ENCODE results near the gene DDR1.
"Not testable (repeated sequence)": the region's sequence is repeated elsewhere in the genome, so short reads cannot be mapped to it uniquely, and the experiment has no call there.

Gene DDR1

DNA sequence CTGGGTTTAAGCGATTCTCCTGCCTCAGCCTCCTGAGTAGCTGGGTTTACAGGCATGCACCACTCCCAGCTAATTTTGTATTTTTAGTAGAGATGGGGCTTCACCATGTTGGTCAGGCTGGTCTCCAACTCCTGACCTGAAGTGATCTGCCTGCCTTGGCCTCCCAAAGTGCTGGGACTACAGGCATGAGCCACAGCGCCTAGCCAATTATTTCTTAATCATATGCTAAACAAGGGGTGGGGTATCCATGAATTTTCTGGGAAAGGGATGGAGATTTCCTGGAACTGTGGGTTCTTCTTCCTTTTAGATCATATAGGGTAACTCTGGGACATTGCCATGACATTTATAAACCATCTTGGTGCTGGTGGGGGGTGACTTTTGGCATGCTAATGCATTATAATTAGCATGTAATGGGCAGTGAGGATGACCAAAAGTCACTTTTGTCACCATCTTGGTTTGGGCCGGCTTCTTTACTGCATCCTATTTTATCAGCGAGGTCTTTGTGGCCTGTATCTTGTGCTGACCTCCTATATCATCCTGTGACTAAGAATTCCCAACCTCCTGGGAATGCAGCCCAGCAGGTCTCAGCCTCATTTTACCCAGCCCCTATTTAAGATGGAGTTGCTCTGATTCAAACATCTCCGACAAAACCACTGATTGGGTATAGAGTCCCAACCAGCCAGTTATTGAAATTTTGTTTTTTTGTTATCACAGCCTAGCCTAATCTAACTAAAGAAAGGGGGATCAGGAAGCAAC is 29.9 kb upstream of the DDR1 start:
- DNase-seq: no peak

DNA sequence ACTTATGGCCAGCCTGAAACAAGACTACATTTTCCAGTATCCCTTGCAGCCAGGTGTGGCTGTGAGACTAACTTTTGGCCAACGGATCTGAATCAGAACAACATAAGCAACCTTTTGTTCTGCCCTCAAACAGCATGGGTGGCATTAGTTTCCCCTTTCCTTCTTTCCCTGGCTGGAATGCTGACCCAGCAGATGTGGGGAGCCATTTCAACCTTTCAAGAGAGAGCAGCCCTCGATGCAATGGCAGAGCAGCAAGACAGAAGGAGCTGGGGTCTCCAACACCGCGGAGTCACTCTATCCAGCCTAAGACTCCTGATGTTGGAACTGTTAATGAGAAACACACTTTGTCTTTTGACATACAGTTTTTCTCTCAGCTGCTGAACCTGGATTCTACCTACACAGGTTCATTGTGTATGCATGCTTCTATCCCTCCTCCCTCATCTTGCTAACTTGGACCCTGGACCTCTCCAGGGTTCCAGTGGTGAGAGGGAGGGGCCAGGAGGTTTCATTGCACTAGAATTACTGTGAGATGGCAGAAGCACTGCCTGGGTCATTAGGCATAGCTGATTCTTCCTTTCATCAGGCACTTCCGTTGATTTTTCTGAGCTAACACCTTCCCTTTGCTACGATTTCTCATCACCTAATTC is 28.8 kb upstream of the DDR1 start:
- no peak for DNase-seq

DNA sequence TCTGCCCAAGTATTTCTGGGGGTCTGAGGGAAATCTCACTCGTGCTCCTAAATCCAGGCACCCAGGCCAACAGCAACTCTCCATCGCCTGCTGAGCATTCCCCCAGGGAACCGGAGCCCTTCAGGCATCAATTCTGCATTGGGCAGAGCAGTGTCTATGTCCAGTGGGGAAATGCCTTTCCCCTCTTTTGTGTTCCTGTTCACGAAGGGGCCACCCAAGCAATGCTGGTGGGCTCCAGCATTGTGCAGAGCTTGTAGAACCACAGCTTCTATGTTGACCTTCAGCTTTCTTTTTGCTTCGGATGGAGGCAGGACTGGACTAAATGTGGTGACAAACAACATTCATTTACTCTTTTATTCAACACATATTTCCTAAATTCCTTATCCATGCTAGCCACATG is 27.2 kb upstream of the DDR1 start:
- no peak for DNase-seq

DNA sequence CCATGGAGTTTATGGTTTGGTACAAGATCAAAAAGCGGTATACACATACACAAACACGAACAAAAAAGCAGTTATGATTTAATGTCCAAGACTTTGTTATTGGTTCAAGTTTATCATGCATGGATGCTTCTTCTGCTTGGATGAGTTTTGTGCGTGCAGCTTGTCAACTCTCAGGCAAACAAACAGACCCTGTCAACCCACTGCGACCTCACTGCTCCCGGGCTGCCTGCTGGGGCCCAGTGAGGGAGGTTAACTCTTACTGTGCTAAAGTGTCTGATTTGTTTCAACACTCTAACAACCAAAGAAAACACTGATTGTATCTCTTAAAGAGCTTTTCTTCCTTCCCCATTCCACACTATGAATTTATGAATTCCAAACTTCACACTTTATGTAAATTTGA is 26.8 kb upstream of the DDR1 start:
- DNase-seq: no peak

DNA sequence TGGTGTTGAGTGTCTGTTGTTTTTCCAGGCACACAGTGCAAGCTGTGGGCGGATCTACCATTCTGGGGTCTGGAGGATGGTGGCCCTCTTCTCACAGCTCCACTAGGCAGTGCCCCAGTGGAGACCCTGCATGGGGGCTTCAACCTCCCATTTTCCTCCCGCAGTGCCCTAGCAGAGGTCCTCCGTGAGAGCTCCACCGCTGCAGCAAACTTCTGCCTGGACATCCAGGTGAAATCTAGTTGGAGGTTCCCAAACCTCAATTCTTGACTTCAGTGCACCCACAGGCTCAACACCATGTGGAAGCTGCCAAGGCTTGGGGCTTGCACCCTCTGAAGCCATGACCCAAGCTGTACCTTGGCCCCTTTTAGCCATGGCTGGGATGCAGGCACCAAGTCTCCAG is 24.6 kb upstream of the DDR1 start:
- DNase-seq: not testable (repeated sequence)

DNA sequence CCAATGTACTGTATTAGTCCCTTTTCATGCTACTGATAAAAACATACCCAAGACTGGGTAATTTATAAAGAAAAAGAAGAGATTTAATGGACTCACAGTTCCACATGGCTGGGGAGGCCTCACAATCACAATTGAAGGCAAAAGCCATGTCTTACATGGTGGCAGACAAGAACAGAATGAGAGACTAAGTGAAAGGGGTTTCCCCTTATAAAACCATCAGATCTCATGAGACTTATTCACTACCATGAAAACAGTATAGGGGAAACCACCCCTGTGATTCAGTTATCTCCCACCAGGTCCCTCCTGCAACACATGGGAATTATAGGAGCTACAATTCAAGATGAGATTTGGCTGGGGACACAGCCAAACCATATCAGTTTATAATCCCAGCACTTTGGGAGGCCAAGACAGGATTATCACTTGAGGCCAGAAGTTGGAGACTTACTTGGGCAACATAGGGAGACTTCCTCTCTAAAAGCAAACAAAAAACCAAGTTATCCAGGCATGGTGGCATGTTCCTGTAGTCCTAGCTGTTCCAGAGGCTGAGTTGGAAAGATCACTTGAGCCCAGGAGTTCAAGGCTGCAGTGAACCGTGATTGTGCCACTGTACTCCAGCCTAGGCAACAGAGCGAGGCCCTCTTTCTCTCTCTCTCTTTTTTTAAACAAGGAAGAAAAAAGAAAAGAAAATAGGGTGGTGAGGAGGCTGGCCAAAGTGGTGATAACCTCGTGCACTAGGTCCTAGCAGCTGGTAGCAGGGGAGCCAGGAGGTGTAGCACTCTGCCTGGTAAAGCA is 22.9 kb upstream of the DDR1 start:
- no peak for DNase-seq

DNA sequence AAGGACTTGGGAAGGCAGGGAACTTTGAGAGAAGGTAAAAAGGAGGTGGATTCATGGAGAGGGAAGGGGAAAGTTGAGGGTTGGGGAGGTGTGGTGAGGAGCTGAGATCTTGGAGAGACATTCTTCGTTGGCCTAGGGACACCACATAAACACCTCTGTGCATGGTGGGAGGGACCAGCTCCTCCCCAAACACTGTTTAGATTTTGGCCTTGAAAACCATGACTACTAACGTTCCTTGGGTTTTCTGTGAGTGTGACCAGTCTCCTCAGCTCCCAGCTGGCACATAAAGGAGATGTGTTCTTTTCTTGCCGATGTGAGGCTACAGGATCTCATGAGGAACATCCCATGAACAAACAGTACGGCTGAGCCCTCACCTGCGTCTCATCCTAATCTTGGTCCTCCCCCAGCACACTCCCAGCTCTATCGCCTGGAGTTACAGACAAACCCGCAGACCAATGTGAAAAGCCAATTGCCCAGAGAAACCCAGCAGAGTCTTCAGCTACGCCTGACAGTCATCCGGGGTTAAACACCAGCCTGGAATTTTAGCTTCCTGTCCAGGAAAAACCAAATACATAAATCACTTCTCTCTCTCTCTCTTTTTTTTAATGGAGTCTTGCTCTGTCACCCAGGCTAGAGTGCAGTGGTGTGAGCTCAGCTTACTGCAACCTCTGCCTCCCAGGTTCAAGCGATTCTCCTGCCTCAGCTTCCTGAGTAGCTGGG is 22.0 kb upstream of the DDR1 start:
- DNase-seq: no peak

DNA sequence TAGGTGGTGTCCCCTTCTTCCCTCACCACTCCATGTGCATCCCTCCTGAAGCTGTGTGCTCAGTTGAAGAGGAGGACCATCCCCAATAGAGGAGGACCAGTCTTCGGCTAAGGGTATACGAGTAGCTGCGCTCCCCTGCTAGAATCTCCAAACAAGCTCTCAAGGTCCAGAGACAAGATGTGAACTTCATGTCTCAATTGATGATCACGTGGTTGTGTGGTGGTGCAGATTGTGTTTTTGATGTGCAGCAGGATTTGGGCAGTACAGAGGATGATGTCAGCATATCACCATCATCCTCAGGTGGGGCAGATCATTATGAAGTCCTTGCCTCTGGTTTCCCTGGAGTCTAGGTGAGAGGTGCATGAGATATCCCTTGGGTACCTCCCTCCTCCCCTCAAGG is 20.0 kb upstream of the DDR1 start:
- no peak for DNase-seq

DNA sequence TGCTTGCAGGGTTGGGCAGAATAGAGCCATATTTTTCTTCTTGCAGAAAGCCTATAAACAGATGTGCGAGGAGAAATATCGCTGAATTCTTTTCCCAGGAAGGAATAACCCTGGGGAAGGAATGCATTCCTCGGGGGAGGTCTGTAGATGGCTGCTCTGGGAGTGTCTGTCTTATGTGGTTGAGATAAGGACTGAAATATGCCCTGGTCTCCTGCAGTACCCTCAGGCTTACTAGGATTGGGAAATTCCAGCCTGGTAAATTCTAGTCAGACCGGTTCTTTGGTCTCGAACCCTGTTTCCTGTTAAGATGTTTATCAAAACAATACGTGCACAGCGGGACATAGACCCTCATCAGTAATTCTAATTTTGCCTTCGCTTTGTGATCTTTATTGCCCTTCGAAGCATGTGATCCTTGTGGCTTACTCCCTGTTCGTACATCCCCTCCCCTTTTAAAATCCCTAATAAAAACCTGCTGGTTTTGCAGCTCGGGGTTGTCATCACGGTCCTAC is 15.0 kb upstream of the DDR1 start:
- not testable (repeated sequence) for DNase-seq

DNA sequence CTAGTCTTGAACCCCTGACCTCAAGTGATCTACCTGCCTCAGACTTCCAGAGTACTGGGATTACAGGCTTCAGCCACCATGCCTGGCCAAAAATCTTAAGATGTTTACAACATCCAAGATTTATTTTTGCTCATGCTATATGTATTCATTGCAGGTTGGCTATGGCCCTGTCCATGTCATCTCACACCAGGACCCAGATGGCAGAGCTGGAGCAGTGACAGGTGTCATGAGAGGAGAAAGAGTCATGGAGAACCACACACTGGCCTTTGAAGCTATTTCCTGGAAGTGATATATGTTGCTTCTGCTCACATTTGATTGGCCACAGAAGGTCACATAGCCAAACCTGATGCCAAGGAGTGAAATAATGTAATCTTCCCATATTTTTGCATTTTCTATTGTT is 13.8 kb upstream of the DDR1 start:
- DNase-seq: no peak

DNA sequence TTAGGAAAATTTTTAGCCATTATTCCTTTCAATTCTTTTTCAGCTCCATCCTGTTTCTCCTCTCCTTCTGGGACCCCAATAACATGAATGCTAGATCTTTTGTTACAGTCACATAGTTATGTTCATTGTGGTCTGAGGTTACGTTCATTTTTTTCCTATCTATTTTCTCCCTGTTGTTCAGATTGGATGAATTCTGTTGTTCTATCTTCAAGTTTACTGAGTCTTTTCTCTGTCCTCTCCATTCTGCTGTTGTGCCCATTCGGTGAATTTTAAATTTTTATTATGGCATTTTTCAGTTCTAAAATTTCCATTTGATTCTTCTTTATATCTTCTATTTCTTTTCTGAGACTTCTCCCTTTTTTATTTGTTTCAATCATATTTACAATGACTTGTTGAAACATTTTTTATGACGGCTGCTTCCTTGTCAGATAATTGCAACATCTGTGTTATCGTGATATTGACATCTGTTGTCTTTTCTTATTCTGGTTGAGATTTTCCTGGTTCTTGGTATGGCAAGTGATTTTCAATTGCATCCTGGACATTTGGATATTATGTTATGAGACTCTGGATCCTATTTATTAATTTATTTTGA is 12.6 kb upstream of the DDR1 start:
- DNase-seq: no peak

DNA sequence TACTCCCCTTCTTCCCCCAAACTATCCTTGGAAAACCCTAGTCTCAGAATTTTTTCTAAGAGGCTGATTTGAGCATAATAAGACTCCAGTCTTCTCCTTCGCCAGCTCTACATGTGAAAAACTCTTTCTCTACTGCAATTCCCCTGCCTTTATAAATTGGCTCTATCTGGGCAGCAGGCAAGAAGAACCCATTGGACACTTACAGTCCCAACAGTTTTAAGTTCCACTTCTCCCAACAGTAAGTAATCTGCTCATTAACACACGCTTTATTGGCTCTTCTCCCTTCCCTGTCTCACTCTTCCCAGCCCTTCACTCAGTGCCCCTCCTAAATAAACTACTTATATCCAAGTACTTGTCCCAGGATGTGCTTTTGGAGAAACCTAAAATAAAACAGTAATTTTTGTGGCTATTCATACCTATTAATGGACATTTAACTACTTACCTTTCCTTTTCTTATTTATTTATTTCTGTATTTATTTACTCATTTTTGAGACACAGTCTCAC is 11.1 kb upstream of the DDR1 start:
- DNase-seq: no peak

DNA sequence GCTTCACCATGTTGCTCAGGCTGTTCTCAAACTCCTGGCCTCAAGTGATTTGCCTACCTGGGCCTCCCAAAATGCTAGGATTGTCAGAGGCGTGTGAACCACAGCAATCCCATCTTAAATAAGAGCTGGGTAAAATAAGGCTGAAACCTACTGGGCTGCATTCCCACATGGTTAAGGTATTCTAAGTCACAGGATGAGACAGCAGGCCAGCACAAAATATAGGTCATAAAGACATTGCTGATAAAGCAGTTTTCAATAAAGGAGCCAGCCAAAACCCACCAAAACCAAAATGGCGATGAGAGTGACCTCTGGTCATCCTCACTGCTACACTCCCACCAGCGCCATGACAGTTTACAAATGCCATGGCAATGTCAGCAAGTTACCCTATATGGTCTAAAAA is 10.5 kb upstream of the DDR1 start:
- not testable (repeated sequence) for DNase-seq

DNA sequence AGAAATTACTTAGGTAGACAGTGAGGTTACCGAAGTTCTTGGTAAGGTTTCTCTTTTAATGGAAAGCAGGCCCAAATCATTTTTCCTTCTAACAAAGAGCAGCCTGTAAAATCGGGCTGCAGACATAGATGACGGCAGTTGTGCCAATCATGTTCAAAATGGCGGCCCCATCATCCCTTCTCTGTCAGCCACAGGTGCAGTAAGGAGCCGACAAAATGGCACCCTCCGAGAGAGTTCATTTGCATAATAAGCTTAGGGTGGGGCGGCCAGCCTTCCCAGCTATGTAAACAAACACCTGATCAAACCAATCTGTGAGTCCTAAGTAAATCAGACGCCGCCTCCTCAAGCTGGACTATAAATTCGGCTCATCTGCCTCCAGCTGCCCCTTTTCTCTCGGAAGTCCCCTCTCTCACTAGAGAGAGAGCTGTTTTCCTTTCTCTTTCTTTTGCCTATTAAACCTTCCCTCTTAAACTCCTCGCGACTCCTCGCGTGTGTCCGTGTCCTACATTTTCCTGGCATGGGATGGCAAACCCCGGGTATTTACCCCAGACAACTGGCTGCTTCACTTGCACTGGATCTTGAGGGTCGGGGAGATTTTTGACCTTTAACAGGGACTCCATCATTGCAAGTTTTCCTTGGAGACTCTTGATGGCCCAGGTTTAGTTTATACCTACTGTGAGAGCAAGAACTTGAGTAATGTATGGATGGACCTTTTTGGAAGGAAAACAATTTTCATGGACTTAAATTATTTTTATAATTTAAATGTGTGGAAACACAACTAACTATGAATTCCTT is 8.9 kb upstream of the DDR1 start:
- DNase-seq: no peak

DNA sequence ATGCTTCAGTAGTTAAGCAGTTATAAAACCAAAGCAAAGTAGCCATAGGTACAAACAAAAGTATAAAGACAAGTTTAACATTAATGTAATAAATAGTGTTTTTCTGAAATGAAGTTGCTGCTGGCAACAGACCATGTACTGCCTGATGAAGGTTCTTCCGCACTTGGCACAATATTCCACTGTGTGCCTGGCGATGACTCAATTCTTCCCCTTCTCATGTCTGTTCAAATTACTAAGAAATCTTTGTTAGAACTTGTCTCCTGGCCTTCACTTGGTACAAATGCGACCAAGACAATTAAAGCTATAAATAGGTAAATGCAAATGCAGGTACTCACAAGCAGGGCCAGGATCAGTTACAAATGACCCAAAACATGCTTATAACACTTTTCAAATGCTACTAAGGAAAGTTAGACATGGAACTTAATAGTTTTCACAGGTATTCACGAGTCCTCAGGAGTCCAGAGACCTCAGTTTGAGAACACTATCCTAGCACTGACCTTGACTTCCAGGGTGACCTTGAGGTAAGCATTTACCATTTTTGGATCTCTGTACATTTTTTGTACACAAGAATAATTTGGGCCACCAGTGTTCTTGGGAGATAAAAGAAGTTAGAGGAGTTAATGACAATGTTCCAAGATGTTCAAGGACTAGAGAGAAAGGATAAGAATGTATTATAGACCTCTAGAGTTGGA is 8.1 kb upstream of the DDR1 start:
- DNase-seq: no peak

DNA sequence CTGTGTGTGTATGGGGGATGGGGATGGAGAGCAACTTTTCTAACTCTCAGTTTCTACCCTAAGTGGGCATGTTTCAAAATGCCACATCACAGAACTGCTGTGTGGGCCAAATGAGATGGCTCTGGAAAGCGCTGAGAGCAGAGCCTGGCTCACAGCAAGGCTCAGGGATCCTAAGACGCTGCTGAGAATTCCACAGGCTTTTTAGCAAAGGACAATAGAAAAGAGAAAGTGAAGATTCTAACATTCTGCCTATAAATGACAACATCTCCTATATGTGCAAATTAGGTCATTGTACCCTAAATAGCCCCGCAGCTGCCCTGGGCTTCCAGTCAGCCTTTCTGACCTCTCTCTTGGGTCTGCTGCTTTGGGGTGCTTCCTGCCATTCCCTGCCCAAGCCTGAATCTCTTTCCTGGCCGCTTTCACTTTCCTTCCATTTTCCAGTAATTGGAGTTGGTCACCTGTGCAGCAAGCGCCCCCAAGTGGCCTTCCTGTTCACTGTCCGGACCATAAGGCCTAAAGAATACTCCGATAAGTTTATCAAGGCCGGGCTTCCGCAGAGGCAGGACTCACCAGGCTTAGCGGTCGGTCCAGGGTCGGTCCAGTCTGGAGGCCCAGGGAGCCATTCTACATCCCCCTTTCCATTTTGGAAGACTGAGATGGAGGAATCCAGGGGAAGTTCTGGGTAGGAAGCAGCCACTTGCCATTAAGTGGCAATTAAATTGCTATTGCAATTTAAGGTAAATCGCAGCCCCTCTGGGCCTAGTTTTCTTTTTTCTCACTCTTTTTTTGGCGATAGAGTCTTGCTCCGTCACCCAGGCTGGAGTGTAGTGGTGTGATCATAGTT is 6.7 kb upstream of the DDR1 start:
- peak; percentile 46 to 73 (median 58) for DNase-seq

DNA sequence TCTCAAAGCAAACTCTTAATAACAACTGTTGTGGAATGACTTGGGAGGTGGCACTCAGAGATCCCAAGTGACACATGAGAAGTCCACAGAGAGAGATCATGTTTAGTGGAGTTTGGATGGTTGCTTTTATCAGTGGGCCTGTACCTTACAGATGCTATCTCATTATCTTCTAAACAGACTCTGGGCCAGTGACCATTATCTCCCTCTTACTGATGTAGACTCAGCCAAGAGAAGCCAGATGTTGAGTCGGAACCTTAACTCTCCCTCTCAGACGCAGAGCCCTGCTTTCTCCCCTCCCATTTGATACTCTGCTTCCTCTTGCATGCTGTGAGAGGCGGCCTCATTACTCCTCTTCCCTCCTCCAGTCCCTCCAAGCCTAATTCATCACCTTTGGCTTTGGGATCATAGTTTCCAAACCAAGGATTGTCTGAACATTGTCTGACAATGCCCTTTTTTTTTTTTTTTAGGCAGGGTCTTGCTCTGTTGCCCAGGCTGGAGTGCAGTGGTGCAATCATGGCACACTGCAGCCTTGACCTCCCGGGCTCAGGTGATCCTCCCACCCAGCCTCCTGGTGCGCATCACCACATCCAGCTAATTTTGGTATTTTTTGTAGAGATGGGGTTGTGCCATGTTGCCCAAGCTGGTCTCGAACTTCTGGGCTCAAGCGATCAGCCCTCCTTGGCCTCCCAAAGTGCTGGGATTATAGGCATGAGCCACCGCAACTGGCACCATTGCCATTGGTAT is 4.5 kb upstream of the DDR1 start:
- DNase-seq: no peak

DNA sequence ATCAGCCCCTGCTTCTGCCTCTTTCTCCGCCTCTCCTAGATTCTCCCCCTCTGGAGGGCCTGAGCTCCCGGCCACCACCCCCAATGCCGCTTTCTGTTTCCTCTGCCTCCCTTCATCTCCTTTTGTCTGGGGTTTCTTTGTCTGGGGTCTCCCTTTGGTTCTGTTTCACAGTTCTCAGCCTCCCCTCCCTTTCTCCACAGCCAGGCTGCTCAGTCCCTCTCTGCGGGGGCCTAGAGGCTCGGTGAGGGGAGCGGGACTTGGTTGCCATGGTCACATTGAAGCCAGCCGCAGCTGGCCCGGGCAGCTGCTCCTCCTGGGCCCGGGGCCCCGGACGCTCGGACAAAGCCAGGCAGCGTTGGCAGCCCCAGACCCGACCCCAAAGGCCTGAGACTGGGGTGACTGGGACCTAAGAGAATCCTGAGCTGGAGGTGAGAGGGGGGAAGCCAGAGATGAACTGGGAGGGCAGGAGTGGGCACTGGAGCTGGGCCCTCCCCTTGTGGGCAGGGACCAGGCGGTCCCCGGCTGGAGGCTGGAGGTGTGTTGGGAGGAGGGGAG is 3.5 kb upstream of the DDR1 start:
- DNase-seq: no peak

Data from T-helper 1 cell (primary cell).